Stomach (tissue), 9 donors: ENCODE results near the gene PTPRG. TPM values are rescaled to one million over a fixed set of nuclear protein-coding genes. Genes with fewer than 3 reads are reported as not detected.

Experiments
- DNase-seq, 2 donors: peaks; one replicate each; pipeline versions ENCODE4 v3.0.0 to v3.0.0-alpha.2; 2013 to 2019
- H3K27ac ChIP-seq, 5 donors: fragments of 200-600 bp in 4 of 5; sonication (generic) in 4 of 5; one replicate each; pipeline ENCODE4 v1.5.1; 2013 to 2019; ENCODE audit warnings: mild to moderate bottlenecking in 1 of 5, moderate library complexity in 1 of 5
- H3K27me3 ChIP-seq, 3 donors: fragments of 200-600 bp; sonication (generic); one replicate each; pipeline ENCODE4 v1.5.1; 2017 to 2019; ENCODE audit warnings: mixed run types in 1 of 3
- H3K36me3 ChIP-seq, 4 donors: fragments of 200-600 bp; sonication (generic); 1 replicate in 3 of 4; 2 replicates in 1 of 4; pipeline ENCODE4 v1.5.1; 2016 to 2019
- H3K4me1 ChIP-seq, 4 donors: fragments of 200-600 bp; sonication (generic); one replicate each; pipeline ENCODE4 v1.5.1; 2016 to 2019
- H3K4me3 ChIP-seq, 4 donors: fragments of 200-600 bp; sonication (generic) in 3 of 4; one replicate each; pipeline ENCODE4 v1.5.1; 2016 to 2019; ENCODE audit warnings: mild to moderate bottlenecking in 1 of 4
- H3K9me3 ChIP-seq, 4 donors: fragments of 200-600 bp; sonication (generic); one replicate each; pipeline ENCODE4 v1.5.1; 2016 to 2019
- EP300 ChIP-seq: sonication (generic); formaldehyde crosslinking; IDR thresholded peaks from one replicate; pipeline ENCODE4 v1.6.1; 2017; ENCODE audit warnings: antibody characterized with exemption
- POLR2A ChIP-seq, 4 donors: fragments of 450-650 bp; IDR thresholded peaks; one replicate each; pipeline ENCODE4 v1.6.1; 2016; ENCODE audit warnings: antibody characterized with exemption in 4 of 4, control low read depth in 2 of 4, mild to moderate bottlenecking in 1 of 4, moderate library complexity in 1 of 4
- POLR2AphosphoS5 ChIP-seq, 3 donors: sonication (generic); formaldehyde crosslinking; IDR thresholded peaks; one replicate each; pipeline ENCODE4 v1.6.1; 2016; ENCODE audit warnings: antibody characterized with exemption in 3 of 3
- WGBS, 5 donors: extraction: QIAGEN DNeasy Blood & Tissue Kit in 3 of 5; methylation state at CpG; one replicate each; pipeline versions ENCODE4 v1.1.5 to v1.1.7; 2013 to 2018; 5-methylcytosine and 5-hydroxymethylcytosine counted together
- intact Hi-C: fragments of 100-400 bp; cut with DNase I; formaldehyde crosslinking; loops from one replicate; pipeline ENCODE4 v1.15.1; 2023; ENCODE audit warnings: low total_unique reads
- polyA plus RNA-seq, 3 donors: library from polyadenylated mRNA; stranded (reverse); fragments of 200-250 nt; gene quantifications; one replicate each; pipeline ENCODE4 v1.2.3, GENCODE V29; 2013
- total RNA-seq, 5 donors: library from RNA; depleted of rRNA; stranded (reverse); fragments of >200 nt; gene quantifications; one replicate each; pipeline versions ENCODE4 v1.1.0 to v1.2.3, GENCODE V29; 2014 to 2016
- TF ChIP-seq, protein P1 (sequence below), 7 experiments: fragments of 450-650 bp in 4 of 7; fragments of 200-600 bp in 3 of 7; sonication (generic) in 3 of 7; IDR thresholded peaks; one replicate each; pipeline ENCODE4 v1.5.1; 2016 to 2019; ENCODE audit warnings: antibody characterized with exemption in 7 of 7, control low read depth in 2 of 7, mild to moderate bottlenecking in 1 of 7
- donor health status: healthy with polysubstance abuse.
- donor health status: Bipolar disorder and iron deficiency.
- donor health status: healthy.

The PTPRG gene
- total and polyA plus RNA-seq, 8 donors, result 2.4 to 96.0 (median 22.0) TPM

- Histone ChIP-seq H3K4me3 (no peak overlapping the region), H3K4me1 (no peaks in the 10 kb centered on the region), H3K9me3 (no peaks in the 10 kb centered on the region), H3K36me3 (peaks cover 0 to 7% (median 2%) of the 10 kb centered on the region in 4 donors), H3K27me3 (no peaks in the 10 kb centered on the region), H3K27ac (no peak overlapping the region)
- 81 to 84% (median 82%) methylated on average over 5 of the region's 5 CpGs for WGBS, 5 donors
- TF ChIP-seq, protein P1, sequence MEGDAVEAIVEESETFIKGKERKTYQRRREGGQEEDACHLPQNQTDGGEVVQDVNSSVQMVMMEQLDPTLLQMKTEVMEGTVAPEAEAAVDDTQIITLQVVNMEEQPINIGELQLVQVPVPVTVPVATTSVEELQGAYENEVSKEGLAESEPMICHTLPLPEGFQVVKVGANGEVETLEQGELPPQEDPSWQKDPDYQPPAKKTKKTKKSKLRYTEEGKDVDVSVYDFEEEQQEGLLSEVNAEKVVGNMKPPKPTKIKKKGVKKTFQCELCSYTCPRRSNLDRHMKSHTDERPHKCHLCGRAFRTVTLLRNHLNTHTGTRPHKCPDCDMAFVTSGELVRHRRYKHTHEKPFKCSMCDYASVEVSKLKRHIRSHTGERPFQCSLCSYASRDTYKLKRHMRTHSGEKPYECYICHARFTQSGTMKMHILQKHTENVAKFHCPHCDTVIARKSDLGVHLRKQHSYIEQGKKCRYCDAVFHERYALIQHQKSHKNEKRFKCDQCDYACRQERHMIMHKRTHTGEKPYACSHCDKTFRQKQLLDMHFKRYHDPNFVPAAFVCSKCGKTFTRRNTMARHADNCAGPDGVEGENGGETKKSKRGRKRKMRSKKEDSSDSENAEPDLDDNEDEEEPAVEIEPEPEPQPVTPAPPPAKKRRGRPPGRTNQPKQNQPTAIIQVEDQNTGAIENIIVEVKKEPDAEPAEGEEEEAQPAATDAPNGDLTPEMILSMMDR (IDR thresholded peaks at IDR 0.05), result no peak
- no peak for TF ChIP-seq POLR2AphosphoS5 (IDR thresholded peaks at IDR 0.05)
- TF ChIP-seq EP300, result no peak
- no peak for TF ChIP-seq POLR2A (IDR thresholded peaks at IDR 0.05)
- intact Hi-C loops, result no loop called here
- no peak for DNase-seq
These were observed 676.6 kb downstream of the PTPRG start for GRCh38 chr3:62238003-62238402.

GRCh38 chr3:62238431-62238830 lies 677.1 kb downstream of the PTPRG start:
- H3K36me3 ChIP-seq, result peaks cover 0 to 9% (median 2%) of the 10 kb centered on the region in 4 donors
- TF ChIP-seq POLR2A (IDR thresholded peaks at IDR 0.05) (no peak), EP300 (no peak), POLR2AphosphoS5 (IDR thresholded peaks at IDR 0.05) (no peak)
- TF ChIP-seq, protein P1 (IDR thresholded peaks at IDR 0.05), result no peak
- no peaks in the 10 kb centered on the region for H3K9me3 ChIP-seq
- DNase-seq, result no peak
- no peak overlapping the region for H3K27ac ChIP-seq
- no peaks in the 10 kb centered on the region for H3K27me3 ChIP-seq
- H3K4me1 ChIP-seq, result no peaks in the 10 kb centered on the region
- intact Hi-C loops, result no loop called here
- no peak overlapping the region for H3K4me3 ChIP-seq

- Histone ChIP-seq H3K9me3 (no peaks in the 10 kb centered on the region), H3K4me1 (peaks cover 0 to 7% (median 0%) of the 10 kb centered on the region in 4 donors), H3K27ac (no peak overlapping the region), H3K27me3 (no peaks in the 10 kb centered on the region), H3K36me3 (peaks cover 0 to 13% (median 3%) of the 10 kb centered on the region in 4 donors), H3K4me3 (no peak overlapping the region)
- intact Hi-C loops, result no loop called here
- no peak for TF ChIP-seq POLR2AphosphoS5 (IDR thresholded peaks at IDR 0.05)
- no peak for TF ChIP-seq POLR2A (IDR thresholded peaks at IDR 0.05)
- TF ChIP-seq, protein P1 (IDR thresholded peaks at IDR 0.05), result no peak
- TF ChIP-seq EP300, result no peak
- DNase-seq, result no peak
- WGBS, 5 donors, result 77 to 88% (median 81%) methylated on average over 4 of the region's 4 CpGs
These were observed 679.9 kb downstream of the PTPRG start for GRCh38 chr3:62241279-62241678.

- TF ChIP-seq POLR2A (IDR thresholded peaks at IDR 0.05) (no peak), EP300 (no peak), POLR2AphosphoS5 (IDR thresholded peaks at IDR 0.05) (no peak)
- TF ChIP-seq, protein P1 (IDR thresholded peaks at IDR 0.05), result no peak
- H3K9me3 ChIP-seq, result no peaks in the 10 kb centered on the region
- 84 to 93% (median 91%) methylated on average over 12 of the region's 12 CpGs for WGBS, 5 donors
These were observed 681.6 kb downstream of the PTPRG start for GRCh38 chr3:62242831-62243509.

More at GRCh38 chr3:62242831-62243509, 681.6 kb downstream of the PTPRG start:
- Histone ChIP-seq H3K4me1 (peaks cover 0 to 7% (median 0%) of the 10 kb centered on the region in 4 donors), H3K27ac (no peak overlapping the region), H3K4me3 (no peak overlapping the region), H3K27me3 (no peaks in the 10 kb centered on the region), H3K36me3 (peaks cover 0 to 13% (median 3%) of the 10 kb centered on the region in 4 donors)
- intact Hi-C loops, result no loop called here
- no peak for DNase-seq
